OCI-LY1 (cell line): Measurements from ENCODE around the gene SIM2.

Source experiments
- EZH2 ChIP-seq: fragments of 200-600 bp; sonication (generic), shearing (Covaris generic); IDR thresholded peaks from 2 replicates; pipeline ENCODE4 v1.8.0; 2017; ENCODE audit warnings: borderline replicate concordance, mixed run types, mild to moderate bottlenecking, antibody characterized with exemption, low read length, moderate library complexity, mixed read lengths
- TF ChIP-seq, protein P1 (sequence below): fragments of 200-600 bp; sonication (generic), shearing (Covaris generic); IDR thresholded peaks from 2 replicates; pipeline ENCODE4 v1.5.1; 2017; ENCODE audit warnings: mild to moderate bottlenecking, antibody characterized with exemption, low read length, moderate library complexity, mixed read lengths

DNA sequence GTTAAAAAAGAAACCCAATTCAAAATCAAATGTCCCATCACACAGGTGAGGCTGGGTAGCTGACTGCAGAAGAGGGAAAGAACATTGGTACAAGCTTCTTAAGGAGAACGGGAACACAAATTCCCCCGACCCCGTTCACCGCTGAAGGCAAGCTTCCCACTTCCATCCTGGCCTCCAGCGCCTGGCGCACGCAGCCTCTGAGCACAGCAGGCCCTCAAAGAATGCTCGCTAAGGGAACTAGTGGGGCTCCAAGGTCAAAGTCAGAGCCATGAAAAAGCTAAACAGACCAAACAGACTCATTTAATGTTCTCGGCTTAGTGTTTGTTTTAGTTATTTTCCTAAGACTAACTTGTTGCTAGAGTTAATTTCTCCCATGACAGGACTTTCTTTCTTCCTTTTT lies 63.7 kb downstream of the SIM2 start:
- TF ChIP-seq, protein P1, sequence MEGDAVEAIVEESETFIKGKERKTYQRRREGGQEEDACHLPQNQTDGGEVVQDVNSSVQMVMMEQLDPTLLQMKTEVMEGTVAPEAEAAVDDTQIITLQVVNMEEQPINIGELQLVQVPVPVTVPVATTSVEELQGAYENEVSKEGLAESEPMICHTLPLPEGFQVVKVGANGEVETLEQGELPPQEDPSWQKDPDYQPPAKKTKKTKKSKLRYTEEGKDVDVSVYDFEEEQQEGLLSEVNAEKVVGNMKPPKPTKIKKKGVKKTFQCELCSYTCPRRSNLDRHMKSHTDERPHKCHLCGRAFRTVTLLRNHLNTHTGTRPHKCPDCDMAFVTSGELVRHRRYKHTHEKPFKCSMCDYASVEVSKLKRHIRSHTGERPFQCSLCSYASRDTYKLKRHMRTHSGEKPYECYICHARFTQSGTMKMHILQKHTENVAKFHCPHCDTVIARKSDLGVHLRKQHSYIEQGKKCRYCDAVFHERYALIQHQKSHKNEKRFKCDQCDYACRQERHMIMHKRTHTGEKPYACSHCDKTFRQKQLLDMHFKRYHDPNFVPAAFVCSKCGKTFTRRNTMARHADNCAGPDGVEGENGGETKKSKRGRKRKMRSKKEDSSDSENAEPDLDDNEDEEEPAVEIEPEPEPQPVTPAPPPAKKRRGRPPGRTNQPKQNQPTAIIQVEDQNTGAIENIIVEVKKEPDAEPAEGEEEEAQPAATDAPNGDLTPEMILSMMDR: no peak
- no peak for TF ChIP-seq EZH2
